HCT116 (cell line): ENCODE data around the gene ACTL7B. TPM values are rescaled to one million over a fixed set of nuclear protein-coding genes. Genes with fewer than 3 reads are reported as not detected.

Experiments
- ATAC-seq: fragments of 200-7000 bp; cut with Tn5 transposase; 2 replicates; pipeline ENCODE4 v1.9.1; 2020; ENCODE audit warnings: mild to moderate bottlenecking, moderate library complexity
- BruUV-seq: library from RNA; stranded (reverse); fragments of 400-500 nt; replicated peaks from 2 replicates; lab custom pipeline; 2021; lab: Mats Ljungman, UMichigan
- CTCF ChIA-PET: fragments of 300-600 bp; sonication (Branson Sonifier 250); formaldehyde crosslinking; loops from one replicate; lab custom pipeline; 2021; ENCODE audit warnings: antibody characterized with exemption; lab: Charles Lee
- POLR2A ChIA-PET: fragments of 300-600, 350-600 bp; sonication (Branson Sonifier 250); formaldehyde crosslinking; loops from one replicate; lab custom pipeline; 2021; ENCODE audit warnings: antibody characterized with exemption; lab: Charles Lee
- RAD21 ChIA-PET, 2 experiments: fragments of 300-600 bp; sonication (Branson Sonifier 250); formaldehyde crosslinking; loops; one replicate each; lab custom pipeline; 2023; ENCODE audit warnings: low total read pairs in 2 of 2; ENCODE audit not compliant: uncharacterized antibody in 2 of 2, unreplicated experiment in 2 of 2, low non-redundant PET in 1 of 2; lab: Charles Lee
- DNase-seq: peaks from one replicate; pipeline ENCODE4 v3.0.0-alpha.2; 2010; ENCODE audit warnings: low read depth, low spot score
- H2AFZ ChIP-seq: fragments of 200-600 bp; shearing (Covaris generic), sonication (generic); 2 replicates; pipeline ENCODE4 v1.6.1; 2017; ENCODE audit warnings: low read depth, mixed run types, mixed read lengths, antibody characterized with exemption, low read length; ENCODE audit not compliant: poor library complexity, severe bottlenecking
- H3K27ac ChIP-seq: 2 replicates; pipeline ENCODE4 v1.5.1; 2012; ENCODE audit warnings: low read depth, low read length
- H3K27me3 ChIP-seq: fragments of 200-600 bp; sonication (generic); 2 replicates; pipeline ENCODE4 v1.6.1; 2016; ENCODE audit warnings: mixed run types, low read length, mixed read lengths; ENCODE audit not compliant: insufficient read depth
- H3K36me3 ChIP-seq, 2 experiments: fragments of 200-500 bp in 1 of 2; fragments of 200-600 bp in 1 of 2; sonication (Bioruptor generic) in 1 of 2; sonication (generic) in 1 of 2; 2 replicates each; pipeline versions ENCODE4 v1.5.1 to v1.6.1; 2014 to 2016; ENCODE audit warnings: low read length in 2 of 2, inconsistent platforms in 1 of 2, mixed read lengths in 1 of 2, mixed run types in 1 of 2; ENCODE audit not compliant: insufficient read depth in 2 of 2, control insufficient read depth in 1 of 2
- H3K4me1 ChIP-seq, 2 experiments: fragments of 200-600 bp in 1 of 2; sonication (generic) in 1 of 2; 2 replicates each; pipeline versions ENCODE4 v1.5.1 to v1.6.1; 2012 to 2017; ENCODE audit warnings: low read length in 2 of 2, inconsistent platforms in 1 of 2, mild to moderate bottlenecking in 1 of 2, mixed read lengths in 1 of 2, mixed run types in 1 of 2, moderate library complexity in 1 of 2; ENCODE audit not compliant: insufficient read depth in 2 of 2, control insufficient read depth in 1 of 2
- H3K4me2 ChIP-seq: fragments of 200-600 bp; sonication (generic); 2 replicates; pipeline ENCODE4 v1.6.1; 2017; ENCODE audit warnings: mixed run types, low read length, mixed read lengths
- H3K4me3 ChIP-seq, 2 experiments: fragments of 200-600 bp in 1 of 2; sonication (generic) in 1 of 2; replicated peaks in 1 of 2; 2 replicates each; pipeline ENCODE4 v1.5.1; 2011 to 2016; ENCODE audit warnings: low read length in 2 of 2, control low read depth in 1 of 2, low read depth in 1 of 2, mild to moderate bottlenecking in 1 of 2, mixed read lengths in 1 of 2, mixed run types in 1 of 2
- H3K79me2 ChIP-seq: fragments of 200-600 bp; sonication (generic); 2 replicates; pipeline ENCODE4 v1.6.1; 2017; ENCODE audit warnings: mild to moderate bottlenecking, mixed run types, low read length, moderate library complexity, mixed read lengths; ENCODE audit not compliant: insufficient read depth
- H3K9ac ChIP-seq: fragments of 200-600 bp; sonication (generic); 2 replicates; pipeline ENCODE4 v1.6.1; 2016; ENCODE audit warnings: low read length, mixed read lengths
- H3K9me2 ChIP-seq: fragments of 200-600 bp; sonication (generic), shearing (Covaris generic); 2 replicates; pipeline ENCODE4 v1.6.1; 2017; ENCODE audit warnings: mixed run types, mild to moderate bottlenecking, moderate library complexity; ENCODE audit not compliant: insufficient read depth
- H3K9me3 ChIP-seq, 2 experiments: fragments of 200-500 bp in 1 of 2; fragments of 200-600 bp in 1 of 2; sonication (Bioruptor generic) in 1 of 2; sonication (generic) in 1 of 2; 2 replicates each; pipeline ENCODE4 v1.6.1; 2014 to 2017; ENCODE audit warnings: low read length in 2 of 2, mixed read lengths in 2 of 2, inconsistent platforms in 1 of 2, low read depth in 1 of 2, mild to moderate bottlenecking in 1 of 2, mixed run types in 1 of 2, moderate library complexity in 1 of 2; ENCODE audit not compliant: control insufficient read depth in 1 of 2, insufficient read depth in 1 of 2
- H4K20me1 ChIP-seq: fragments of 200-600 bp; sonication (generic), shearing (Covaris generic); 2 replicates; pipeline ENCODE4 v1.6.1; 2017; ENCODE audit warnings: mixed run types, mild to moderate bottlenecking, moderate library complexity; ENCODE audit not compliant: insufficient read depth
- ELF1 ChIP-seq: IDR thresholded peaks from 2 replicates; pipeline ENCODE4 v1.6.1; 2012; ENCODE audit warnings: low read depth, borderline replicate concordance
- SP1 ChIP-seq: IDR thresholded peaks from 2 replicates; pipeline ENCODE4 v1.6.1; 2012; ENCODE audit warnings: low read depth
- TCF7L2 ChIP-seq: IDR thresholded peaks from 2 replicates; pipeline ENCODE4 v1.7.0; 2011; ENCODE audit warnings: borderline replicate concordance, inconsistent platforms; ENCODE audit not compliant: insufficient read depth, insufficient read length; ENCODE audit errors: extremely low read depth
- ZBTB33 ChIP-seq: IDR thresholded peaks from 2 replicates; pipeline ENCODE4 v1.6.1; 2011; ENCODE audit warnings: mild to moderate bottlenecking, low read length, moderate library complexity; ENCODE audit not compliant: insufficient replicate concordance; ENCODE audit errors: extremely low read depth
- ZNF274 ChIP-seq: fragments of 200-500 bp; sonication (Bioruptor generic); IDR thresholded peaks from 2 replicates; pipeline ENCODE4 v1.6.1; 2014; ENCODE audit warnings: mild to moderate bottlenecking, low read depth, low read length, inconsistent platforms
- intact Hi-C: fragments of 100-400 bp; cut with micrococcal nuclease; formaldehyde crosslinking; loops from 2 replicates; pipeline ENCODE4 v1.10.0; 2022
- total RNA-seq: library from RNA; stranded (reverse); gene quantifications from one replicate; pipeline ENCODE4 v1.2.1, GENCODE V29; 2021; ENCODE audit not compliant: unreplicated experiment
- TF ChIP-seq, protein P1 (sequence below): IDR thresholded peaks from 2 replicates; pipeline ENCODE4 v1.6.1; 2012; ENCODE audit warnings: low read depth

ACTL7B gene
- total RNA-seq, 1 experiment from 2014 or later, result not detected

- TF ChIP-seq ZBTB33, result no peak
- TF ChIP-seq, all 23 proteins: peak for 0
These were observed 32.0 kb downstream of the ACTL7B start (continued) for GRCh38 chr9:108823829-108824228.

- peaks cover 3 to 23% of the 10 kb centered on the region in 2 experiments; a peak in 3 of 4 replicates for H3K4me1 ChIP-seq
- RAD21 ChIA-PET, result no interaction called here
- no peaks in the 10 kb centered on the region for H3K27me3 ChIP-seq
- no peaks in the 10 kb centered on the region for H3K9me3 ChIP-seq
- H4K20me1 ChIP-seq, result no peaks in the 10 kb centered on the region
- H3K4me2 ChIP-seq, result no peak overlapping the region
- BruUV-seq, result no TSS peak
- ATAC-seq, result no peak
- no peaks in the 10 kb centered on the region for H3K9me2 ChIP-seq
- no peak overlapping the region for H3K9ac ChIP-seq
- intact Hi-C loops, result loop anchor here (10.0 kb wide), 1 partner anchor 1391 kb away; no protein-coding TSS in a partner anchor
- TF ChIP-seq ZBTB33, result no peak
- TF ChIP-seq SP1, result no peak
- TF ChIP-seq, protein P1, sequence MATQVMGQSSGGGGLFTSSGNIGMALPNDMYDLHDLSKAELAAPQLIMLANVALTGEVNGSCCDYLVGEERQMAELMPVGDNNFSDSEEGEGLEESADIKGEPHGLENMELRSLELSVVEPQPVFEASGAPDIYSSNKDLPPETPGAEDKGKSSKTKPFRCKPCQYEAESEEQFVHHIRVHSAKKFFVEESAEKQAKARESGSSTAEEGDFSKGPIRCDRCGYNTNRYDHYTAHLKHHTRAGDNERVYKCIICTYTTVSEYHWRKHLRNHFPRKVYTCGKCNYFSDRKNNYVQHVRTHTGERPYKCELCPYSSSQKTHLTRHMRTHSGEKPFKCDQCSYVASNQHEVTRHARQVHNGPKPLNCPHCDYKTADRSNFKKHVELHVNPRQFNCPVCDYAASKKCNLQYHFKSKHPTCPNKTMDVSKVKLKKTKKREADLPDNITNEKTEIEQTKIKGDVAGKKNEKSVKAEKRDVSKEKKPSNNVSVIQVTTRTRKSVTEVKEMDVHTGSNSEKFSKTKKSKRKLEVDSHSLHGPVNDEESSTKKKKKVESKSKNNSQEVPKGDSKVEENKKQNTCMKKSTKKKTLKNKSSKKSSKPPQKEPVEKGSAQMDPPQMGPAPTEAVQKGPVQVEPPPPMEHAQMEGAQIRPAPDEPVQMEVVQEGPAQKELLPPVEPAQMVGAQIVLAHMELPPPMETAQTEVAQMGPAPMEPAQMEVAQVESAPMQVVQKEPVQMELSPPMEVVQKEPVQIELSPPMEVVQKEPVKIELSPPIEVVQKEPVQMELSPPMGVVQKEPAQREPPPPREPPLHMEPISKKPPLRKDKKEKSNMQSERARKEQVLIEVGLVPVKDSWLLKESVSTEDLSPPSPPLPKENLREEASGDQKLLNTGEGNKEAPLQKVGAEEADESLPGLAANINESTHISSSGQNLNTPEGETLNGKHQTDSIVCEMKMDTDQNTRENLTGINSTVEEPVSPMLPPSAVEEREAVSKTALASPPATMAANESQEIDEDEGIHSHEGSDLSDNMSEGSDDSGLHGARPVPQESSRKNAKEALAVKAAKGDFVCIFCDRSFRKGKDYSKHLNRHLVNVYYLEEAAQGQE, result no peak
- TF ChIP-seq ZNF274, result no peak
- no peak for TF ChIP-seq TCF7L2
- TF ChIP-seq ELF1, result no peak
- no peaks in the 10 kb centered on the region for H3K79me2 ChIP-seq
- no peak overlapping the region for H3K4me3 ChIP-seq
- DNase-seq, result no peak
- no peak overlapping the region for H3K27ac ChIP-seq
- no peaks in the 10 kb centered on the region for H3K36me3 ChIP-seq
- CTCF ChIA-PET, result no interaction called here
- POLR2A ChIA-PET, result no interaction called here
- H2AFZ ChIP-seq, result no peak overlapping the region
These were observed 39.7 kb downstream of the ACTL7B start for GRCh38 chr9:108816037-108816436.
